Activated CD4-positive, alpha-beta T cell treated with anti-CD3 and anti-CD28 coated beads, Interleukin-2, Interleukin-4, amounts not matched to agents 100 ng/mL and 50 ng/mL, durations not matched to agents 16 hours and 8 hours (primary cell): ENCODE measurements around the gene C1QTNF8.

ENCODE experiments used
- DNase-seq: peaks from one replicate; pipeline ENCODE4 v3.0.0-alpha.2; 2020; ENCODE audit warnings: low spot score

C1QTNF8 gene, protein sequence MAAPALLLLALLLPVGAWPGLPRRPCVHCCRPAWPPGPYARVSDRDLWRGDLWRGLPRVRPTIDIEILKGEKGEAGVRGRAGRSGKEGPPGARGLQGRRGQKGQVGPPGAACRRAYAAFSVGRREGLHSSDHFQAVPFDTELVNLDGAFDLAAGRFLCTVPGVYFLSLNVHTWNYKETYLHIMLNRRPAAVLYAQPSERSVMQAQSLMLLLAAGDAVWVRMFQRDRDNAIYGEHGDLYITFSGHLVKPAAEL

DNA sequence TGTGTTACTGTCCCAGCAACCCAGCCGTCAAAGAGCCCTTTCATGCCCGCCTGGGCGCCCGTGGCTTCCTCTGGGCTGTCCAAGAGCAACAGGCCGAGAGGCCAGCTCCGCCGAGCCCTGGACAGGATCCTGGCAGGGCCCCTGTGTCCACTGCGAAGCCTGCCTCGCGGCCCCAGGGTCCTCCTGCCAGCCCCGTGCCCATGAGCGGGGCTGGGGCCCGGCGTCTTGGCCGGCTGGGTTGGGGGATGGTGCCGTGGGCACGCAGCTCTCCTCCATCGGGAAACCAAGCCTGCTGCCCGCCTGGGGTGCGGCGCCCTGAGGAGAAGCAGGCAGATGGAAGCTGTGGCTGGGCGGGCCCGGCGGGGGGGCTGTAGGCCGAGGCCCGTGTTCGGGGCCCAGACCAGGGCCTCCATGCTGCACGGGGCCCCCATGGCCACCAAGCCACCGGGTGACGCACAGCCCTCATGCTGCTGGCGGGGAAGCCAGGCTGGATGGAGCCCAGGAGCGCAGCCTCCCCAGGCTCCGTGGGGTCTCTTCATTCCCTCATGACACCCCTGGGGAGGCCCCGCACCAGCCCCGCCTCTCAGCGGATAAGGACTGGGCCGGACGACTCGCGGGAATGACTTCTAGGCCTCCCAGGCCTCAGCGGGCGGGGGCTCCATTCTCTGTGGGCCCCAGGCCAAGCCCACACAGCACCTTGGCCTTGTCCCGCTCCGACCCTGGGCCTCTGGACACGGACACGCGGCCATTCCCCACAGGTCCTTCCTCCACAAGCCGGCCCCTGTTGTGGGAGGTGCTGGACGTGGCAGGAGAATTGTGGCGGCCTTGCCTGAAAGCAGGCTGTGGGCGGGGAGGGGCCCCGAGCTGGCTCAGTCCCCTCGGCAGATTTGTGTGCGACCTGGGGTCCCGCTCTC is at the start of gene C1QTNF8:
C1QTNF8 (minus strand) TSS at position 76 of the 914 bp plus-strand sequence. CDS start 1,322 bp downstream, outside the sequence.
- no peak for DNase-seq

DNA sequence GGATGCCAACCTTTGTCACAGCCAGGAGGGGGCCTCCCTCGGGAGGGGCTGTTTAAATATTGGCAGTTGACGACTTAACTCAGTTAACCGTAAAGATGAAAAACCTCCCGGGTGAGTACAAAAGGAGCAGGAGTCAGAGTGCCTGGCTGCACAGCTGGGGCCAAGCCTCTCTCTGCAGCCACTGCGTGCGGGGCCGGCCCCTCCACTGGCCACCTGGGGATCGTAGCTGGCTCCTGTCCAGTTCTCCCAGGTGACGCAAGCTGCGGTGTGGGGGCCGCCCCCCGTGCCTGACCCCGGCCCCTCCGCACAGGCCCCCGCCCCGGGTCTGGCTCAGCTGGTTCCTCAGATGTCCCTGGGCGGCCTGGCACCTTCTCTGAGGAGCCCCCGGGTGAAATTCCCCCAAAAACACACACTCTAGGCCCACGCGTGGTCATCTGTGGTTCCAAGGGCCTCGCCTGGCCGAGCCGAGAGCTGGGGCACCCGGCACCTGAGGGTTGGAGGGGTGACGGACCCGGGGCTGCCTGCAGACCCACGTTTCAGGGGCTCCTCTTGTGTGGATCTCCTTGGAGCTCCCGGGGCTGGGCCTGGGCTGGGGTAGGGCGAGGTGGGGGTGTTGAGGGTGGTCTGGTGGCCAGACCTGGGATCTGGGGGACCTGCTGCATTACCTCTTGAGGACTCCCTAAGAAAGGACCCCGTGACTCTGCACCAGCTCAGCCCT is 49.5 kb upstream of the C1QTNF8 start:
- DNase-seq: no peak

DNA sequence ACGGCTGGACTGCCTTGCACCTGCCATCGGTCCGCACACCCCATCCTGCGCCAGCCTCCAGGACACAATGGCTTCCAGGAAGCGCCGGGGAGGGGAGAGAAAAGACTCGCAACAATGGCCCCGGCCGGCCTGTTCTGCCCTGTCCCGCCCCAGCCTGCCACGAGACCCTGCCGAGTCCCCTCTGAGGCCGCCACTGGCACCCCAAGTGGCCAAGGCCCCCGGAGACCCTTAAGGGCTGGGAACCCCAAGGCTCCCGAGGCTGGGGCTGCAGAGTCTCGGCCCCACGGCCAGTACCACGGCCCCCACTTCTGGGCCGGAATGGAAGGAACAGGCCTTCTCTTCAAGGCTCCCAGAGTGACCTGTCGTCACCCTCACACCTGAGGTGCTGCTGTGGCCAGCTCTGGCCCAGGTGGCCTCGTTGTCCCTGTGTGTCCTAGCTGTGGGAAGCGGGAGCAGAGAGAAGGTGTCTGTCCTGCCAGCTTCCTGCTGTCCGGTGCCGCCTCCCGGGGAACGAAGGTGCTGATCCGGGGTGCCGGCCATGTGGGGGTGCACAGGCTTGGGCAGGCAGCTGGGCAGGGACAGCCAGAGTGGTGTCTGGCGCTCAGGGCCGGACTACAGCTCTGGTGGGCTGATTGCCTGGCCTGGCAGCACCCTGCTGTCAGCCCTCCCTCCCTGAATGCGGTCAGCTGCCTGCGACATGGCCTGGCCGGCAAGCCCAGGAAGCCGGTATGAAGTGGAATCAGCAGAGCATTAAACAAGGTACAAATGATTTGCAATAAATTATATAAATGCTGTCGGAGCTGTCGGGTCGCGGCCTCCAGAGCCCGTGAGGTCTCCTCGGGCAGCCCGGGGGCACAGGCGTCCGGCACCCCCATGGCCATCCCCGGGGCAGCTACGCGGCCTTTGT is 48.7 kb upstream of the C1QTNF8 start:
- no peak for DNase-seq

- DNase-seq: no peak
Observed at GRCh38 chr16:1143761-1144450, 47.9 kb upstream of the C1QTNF8 start.

GRCh38 chr16:1142911-1143310 is 46.9 kb upstream of the C1QTNF8 start:
- DNase-seq: no peak

GRCh38 chr16:1141716-1142115 is 45.7 kb upstream of the C1QTNF8 start:
- no peak for DNase-seq

DNA sequence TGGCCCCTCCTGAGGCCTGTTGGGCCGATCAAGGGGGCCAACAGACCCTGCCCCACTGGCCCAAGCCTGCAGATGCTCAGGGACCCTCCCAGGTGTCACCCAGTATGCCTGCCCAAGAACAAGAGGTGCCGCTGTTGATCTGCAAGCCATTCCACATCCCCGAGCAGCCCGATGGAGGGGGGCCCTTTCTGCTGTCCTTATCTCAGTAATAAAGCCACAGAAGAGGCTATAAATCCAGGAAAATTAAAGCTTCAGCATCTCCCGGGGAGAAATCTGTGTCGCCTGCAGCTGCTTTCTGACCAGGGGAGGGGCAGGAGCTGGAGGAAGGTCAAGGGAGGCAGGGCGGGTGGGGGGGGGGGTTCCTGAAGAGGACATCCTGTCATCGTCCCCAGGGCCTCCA is 45.1 kb upstream of the C1QTNF8 start:
- no peak for DNase-seq

DNA sequence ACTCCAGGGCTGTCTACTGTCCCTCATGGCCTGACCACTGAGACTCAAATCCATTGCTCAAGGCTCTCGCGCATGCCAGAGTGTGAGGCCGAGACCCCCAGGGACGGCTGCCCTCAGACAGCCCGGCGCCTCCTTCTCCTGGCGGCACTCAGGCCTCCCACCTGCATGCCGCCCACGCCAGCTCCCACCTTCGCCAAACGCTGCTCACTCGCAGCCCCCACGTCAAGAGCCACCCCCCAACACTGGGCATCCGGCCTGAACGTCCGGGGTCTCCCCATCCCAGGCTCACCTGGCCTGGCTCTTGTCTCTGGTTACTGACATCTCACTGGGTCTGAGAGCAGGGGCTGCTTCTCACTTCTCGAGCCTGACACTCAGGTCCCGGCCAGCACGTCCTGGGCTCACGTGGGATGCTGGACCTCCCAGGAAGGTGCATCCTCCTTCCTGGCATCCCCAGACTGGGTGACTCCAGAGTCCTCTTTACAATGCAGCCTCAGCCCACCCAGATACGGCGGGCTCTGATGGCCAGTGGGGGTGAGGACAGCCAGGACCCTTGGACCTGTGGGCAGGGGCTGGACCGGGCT is 44.6 kb upstream of the C1QTNF8 start:
- no peak for DNase-seq

DNA sequence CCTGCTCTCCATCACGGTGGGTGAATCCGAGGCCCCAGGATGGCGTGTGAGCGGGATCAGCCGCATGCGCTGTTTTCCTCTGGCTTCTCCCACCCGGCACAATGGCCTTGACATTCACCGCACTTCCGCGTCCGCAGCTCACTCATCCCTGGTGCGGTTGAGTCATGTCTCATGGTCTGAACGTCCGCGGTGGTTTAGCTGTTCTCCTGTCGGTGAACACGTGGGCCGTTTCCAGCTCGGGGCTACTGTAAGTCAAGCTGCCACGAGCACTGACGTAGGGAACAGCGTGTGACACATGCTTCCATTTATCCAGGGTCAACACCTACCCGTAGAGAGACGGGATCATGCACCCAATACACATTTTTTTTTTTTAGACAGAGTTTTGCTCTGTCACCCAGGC is 41.6 kb upstream of the C1QTNF8 start:
- no peak for DNase-seq

- no peak for DNase-seq
Observed at GRCh38 chr16:1135459-1135825, 39.4 kb upstream of the C1QTNF8 start.

DNA sequence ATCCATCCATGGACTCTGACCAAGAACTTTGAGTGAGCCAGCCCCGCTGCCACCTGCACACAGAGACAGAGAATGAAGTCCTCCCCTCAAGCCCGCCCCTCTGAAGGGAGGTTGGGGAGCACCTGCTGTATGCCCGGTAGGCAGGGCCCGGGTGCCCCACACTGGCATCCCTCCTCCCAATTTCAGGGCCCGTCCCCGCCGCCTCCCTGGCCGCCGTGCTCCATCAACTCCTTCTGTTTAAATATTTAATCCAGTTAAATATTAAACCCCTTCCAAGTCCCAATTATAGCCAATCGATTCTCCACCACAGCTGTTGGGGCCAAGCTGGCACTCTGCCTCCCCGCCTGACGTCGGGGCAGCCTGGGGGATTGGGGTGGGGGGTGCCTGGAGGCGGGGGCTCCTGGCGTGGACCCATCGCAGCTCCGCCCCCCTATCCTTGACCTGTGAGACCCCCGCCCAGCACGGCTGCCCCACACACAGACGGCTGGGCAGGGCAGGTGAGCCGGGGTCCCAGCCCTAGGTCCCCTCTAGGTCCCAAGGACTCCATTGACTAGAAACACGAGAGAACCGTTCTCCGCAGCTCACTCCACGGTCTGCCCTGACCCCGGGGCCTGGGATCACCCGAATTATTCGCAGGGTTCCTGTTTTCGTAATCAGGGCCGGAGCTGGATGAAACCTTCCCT is 38.9 kb upstream of the C1QTNF8 start:
- no peak for DNase-seq

- DNase-seq: no peak
Observed at GRCh38 chr16:1133810-1134520, 37.9 kb upstream of the C1QTNF8 start.

DNA sequence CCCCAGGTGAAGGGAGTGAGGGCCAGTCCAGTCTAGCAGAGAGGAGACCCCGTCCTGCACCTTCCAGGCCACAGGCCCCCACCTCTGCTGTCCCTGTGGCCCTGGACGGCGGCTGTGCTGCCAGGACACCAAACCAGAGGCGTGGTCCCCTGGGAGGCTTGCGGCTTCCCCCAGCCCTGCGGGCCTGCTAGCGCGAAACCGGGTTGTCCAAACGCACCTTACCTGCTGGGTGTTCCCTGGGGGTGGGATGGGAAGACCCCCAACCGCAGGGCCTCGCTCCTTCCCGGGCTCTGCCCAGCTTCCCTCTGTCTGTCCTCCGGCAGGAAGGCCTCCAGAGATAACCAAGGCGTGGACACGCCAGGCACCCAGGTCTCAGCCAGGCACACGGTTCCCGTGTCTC is 37.2 kb upstream of the C1QTNF8 start:
- DNase-seq: no peak

DNA sequence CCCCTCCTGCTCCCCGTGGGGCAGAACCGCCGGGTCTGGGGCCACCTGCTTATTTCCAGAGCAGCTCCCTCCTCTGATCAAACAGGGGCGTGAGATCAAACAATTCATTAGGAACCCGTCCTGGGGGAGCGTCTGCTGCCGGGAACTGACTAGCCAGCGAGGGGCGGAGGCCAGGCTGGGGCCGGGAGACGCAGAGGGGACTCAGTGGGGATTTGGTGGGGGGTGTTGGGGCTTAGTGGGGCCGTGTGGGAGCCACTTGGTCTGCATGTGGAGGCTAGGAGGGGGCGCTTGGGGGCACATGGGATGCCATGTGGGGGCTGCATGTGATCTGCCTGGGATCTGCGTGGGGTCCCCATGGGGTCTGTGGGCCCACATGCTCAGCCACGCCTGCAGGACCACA is 36.4 kb upstream of the C1QTNF8 start:
- no peak for DNase-seq

- no peak for DNase-seq
Observed at GRCh38 chr16:1131378-1131994, 35.4 kb upstream of the C1QTNF8 start.

DNA sequence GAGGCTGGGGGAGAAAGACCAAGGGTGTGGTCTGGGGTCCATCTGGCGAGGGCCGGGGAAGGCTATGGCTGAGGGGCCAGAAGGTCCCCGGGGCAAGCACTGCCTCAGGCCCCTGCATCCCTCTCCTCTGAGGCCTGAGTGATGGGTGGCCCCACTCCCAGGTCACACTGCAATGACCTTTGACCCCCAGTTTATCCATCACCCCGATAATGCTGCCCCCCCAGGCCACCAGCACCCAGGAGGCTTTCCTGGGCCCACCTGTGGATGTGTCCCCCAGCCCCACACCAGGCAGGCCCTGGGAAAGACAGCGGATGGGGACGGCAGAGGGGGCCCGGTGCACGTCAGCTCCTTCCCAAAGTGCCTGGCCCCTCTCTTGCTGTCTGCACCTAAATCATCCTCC is 34.3 kb upstream of the C1QTNF8 start:
- no peak for DNase-seq

DNA sequence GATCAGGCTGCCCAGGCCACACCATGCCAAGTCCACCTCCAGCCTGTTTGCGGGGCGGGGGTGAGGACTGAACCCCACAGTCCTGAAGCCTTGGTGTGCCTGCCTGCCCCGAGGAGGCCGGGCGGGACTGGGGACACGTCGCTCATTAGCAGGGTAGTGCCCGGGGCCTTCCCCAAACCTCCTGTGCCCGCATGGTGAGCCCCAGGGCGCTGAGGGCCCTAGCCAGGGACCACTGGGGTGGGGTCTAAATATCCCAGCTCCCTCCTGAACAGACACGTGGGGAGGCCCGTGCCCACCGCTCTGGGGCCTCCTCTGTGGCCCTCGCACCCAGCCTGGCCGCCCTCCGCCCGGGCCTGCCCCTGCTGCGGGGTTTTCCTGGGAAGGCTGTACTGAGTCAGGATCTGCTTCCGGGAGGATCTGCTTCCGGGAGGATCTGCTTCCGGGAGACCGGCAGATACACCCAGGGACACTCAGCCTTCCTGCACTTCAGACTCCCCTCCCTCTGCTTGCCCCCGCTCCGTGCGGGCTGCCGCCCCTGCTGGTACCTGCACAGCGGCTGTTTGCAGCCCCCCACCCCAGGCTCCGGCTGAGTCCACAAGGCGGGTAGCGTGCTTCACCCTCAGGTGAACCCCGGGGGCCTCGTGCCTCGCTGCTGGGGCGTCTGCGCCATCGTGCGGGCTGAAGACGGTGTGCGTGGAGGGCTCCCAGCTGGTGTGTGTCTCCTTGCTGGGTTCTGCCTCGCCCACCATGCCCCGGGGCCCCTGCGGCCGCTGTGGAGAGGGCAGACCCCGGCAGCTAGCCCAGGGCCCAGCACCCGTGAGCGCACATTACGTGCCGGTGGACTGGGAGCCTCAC is 33.3 kb upstream of the C1QTNF8 start:
- DNase-seq: no peak
